ENCODE data around the gene BBS9. TPM values are rescaled to one million over a fixed set of nuclear protein-coding genes. Genes with fewer than 3 reads are reported as not detected.

The BBS9 gene
- total and polyA plus RNA-seq, 2 experiments from 2014 or later, result 27.2 to 66.1 TPM

DNA sequence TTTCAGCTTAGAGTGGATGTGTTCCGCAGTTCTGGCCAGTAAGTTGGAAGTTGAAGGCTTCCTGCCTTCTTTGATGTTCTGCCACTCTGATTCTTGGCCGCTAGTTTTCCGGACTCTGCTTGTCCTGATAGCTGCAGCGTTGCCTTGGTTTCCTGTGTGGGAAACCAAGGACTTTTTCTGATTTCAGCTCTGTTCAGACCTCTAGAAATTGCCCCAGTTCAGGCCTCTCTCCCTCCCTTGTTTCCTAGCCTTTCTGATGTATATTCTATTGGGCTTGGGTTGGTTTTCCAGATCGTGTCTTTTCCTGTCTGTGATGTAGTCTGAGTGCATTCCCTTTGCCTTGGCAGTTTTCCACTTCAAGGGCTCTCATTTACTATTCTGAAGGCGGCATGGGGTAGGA is 318.7 kb downstream of the BBS9 start:
- H3F3A ChIP-seq (replicated peaks; ENCODE audit: low read depth), result no peaks in the 10 kb centered on the region
- Mint-ChIP-seq H3K4me1 (peaks cover 9% of the 10 kb centered on the region; the same call in 2 of the 3 replicates), H3K27ac (no peak overlapping the region; the same call in 1 of the 2 replicates), H3K36me3 (ENCODE audit: low read depth) (no peaks in the 10 kb centered on the region), H3K27me3 (ENCODE audit: insufficient read depth, low read depth, poor library complexity) (no peaks in the 10 kb centered on the region), H3K4me3 (no peak overlapping the region), H3K9me3 (no peaks in the 10 kb centered on the region; the same call in 2 of the 3 replicates)
- no peak overlapping the region for H3K27ac ChIP-seq (ENCODE audit: low read depth)
- no peaks in the 10 kb centered on the region for H4K20me1 ChIP-seq (replicated peaks; ENCODE audit: insufficient read depth)
- DNase-seq (ENCODE audit: low spot score), result no peak
- H3K4me1 ChIP-seq (ENCODE audit: insufficient read depth), result 0 out of 2 replicates have a peak, but pooled peaks cover 5% of the 10 kb centered on the region
- H3K27me3 ChIP-seq (ENCODE audit: insufficient read depth), result no peaks in the 10 kb centered on the region
- no peak overlapping the region for H2AFZ ChIP-seq
- no peak overlapping the region for H3K4me3 ChIP-seq
- no peak overlapping the region for H3K4me2 ChIP-seq
- H3K9me2 ChIP-seq (ENCODE audit: insufficient read depth), result peaks cover 3% of the 10 kb centered on the region; the same call in 1 of the 2 replicates
- TF ChIP-seq JUNB (IDR thresholded peaks at IDR 0.05; ENCODE audit: unreplicated experiment) (no peak), STAT1 (IDR thresholded peaks at IDR 0.05; ENCODE audit: unreplicated experiment) (no peak), ZNF114 (CRISPR knock-in tag; IDR thresholded peaks at IDR 0.05) (no peak)
- TF ChIP-seq, protein P1, sequence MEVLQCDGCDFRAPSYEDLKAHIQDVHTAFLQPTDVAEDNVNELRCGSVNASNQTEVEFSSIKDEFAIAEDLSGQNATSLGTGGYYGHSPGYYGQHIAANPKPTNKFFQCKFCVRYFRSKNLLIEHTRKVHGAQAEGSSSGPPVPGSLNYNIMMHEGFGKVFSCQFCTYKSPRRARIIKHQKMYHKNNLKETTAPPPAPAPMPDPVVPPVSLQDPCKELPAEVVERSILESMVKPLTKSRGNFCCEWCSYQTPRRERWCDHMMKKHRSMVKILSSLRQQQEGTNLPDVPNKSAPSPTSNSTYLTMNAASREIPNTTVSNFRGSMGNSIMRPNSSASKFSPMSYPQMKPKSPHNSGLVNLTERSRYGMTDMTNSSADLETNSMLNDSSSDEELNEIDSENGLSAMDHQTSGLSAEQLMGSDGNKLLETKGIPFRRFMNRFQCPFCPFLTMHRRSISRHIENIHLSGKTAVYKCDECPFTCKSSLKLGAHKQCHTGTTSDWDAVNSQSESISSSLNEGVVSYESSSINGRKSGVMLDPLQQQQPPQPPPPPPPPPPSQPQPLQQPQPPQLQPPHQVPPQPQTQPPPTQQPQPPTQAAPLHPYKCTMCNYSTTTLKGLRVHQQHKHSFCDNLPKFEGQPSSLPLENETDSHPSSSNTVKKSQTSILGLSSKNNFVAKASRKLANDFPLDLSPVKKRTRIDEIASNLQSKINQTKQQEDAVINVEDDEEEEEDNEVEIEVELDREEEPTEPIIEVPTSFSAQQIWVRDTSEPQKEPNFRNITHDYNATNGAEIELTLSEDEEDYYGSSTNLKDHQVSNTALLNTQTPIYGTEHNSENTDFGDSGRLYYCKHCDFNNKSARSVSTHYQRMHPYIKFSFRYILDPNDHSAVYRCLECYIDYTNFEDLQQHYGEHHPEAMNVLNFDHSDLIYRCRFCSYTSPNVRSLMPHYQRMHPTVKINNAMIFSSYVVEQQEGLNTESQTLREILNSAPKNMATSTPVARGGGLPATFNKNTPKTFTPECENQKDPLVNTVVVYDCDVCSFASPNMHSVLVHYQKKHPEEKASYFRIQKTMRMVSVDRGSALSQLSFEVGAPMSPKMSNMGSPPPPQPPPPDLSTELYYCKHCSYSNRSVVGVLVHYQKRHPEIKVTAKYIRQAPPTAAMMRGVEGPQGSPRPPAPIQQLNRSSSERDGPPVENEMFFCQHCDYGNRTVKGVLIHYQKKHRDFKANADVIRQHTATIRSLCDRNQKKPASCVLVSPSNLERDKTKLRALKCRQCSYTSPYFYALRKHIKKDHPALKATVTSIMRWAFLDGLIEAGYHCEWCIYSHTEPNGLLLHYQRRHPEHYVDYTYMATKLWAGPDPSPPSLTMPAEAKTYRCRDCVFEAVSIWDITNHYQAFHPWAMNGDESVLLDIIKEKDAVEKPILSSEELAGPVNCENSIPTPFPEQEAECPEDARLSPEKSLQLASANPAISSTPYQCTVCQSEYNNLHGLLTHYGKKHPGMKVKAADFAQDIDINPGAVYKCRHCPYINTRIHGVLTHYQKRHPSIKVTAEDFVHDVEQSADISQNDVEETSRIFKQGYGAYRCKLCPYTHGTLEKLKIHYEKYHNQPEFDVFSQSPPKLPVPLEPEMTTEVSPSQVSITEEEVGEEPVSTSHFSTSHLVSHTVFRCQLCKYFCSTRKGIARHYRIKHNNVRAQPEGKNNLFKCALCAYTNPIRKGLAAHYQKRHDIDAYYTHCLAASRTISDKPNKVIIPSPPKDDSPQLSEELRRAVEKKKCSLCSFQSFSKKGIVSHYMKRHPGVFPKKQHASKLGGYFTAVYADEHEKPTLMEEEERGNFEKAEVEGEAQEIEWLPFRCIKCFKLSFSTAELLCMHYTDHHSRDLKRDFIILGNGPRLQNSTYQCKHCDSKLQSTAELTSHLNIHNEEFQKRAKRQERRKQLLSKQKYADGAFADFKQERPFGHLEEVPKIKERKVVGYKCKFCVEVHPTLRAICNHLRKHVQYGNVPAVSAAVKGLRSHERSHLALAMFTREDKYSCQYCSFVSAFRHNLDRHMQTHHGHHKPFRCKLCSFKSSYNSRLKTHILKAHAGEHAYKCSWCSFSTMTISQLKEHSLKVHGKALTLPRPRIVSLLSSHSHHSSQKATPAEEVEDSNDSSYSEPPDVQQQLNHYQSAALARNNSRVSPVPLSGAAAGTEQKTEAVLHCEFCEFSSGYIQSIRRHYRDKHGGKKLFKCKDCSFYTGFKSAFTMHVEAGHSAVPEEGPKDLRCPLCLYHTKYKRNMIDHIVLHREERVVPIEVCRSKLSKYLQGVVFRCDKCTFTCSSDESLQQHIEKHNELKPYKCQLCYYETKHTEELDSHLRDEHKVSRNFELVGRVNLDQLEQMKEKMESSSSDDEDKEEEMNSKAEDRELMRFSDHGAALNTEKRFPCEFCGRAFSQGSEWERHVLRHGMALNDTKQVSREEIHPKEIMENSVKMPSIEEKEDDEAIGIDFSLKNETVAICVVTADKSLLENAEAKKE (CRISPR knock-in tag; IDR thresholded peaks at IDR 0.05), result no peak
- TF ChIP-seq, protein P2, sequence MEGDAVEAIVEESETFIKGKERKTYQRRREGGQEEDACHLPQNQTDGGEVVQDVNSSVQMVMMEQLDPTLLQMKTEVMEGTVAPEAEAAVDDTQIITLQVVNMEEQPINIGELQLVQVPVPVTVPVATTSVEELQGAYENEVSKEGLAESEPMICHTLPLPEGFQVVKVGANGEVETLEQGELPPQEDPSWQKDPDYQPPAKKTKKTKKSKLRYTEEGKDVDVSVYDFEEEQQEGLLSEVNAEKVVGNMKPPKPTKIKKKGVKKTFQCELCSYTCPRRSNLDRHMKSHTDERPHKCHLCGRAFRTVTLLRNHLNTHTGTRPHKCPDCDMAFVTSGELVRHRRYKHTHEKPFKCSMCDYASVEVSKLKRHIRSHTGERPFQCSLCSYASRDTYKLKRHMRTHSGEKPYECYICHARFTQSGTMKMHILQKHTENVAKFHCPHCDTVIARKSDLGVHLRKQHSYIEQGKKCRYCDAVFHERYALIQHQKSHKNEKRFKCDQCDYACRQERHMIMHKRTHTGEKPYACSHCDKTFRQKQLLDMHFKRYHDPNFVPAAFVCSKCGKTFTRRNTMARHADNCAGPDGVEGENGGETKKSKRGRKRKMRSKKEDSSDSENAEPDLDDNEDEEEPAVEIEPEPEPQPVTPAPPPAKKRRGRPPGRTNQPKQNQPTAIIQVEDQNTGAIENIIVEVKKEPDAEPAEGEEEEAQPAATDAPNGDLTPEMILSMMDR (conservative IDR thresholded peaks at IDR 0.05; ENCODE audit: low read depth in 2 of 2), result no peak
- no peaks in the 10 kb centered on the region; the same call in 1 of the 2 replicates for H3K79me2 ChIP-seq (replicated peaks; ENCODE audit: insufficient read depth)
- no peak for ATAC-seq
- no peaks in the 10 kb centered on the region for H3K36me3 ChIP-seq (ENCODE audit: insufficient read depth)

Data from GM23338 (cell line).